ENCODE results near the gene CLCNKA. TPM values are rescaled to one million over a fixed set of nuclear protein-coding genes. Genes with fewer than 3 reads are reported as not detected.
A peak's percentile ranks its signal among the peaks of the same experiment; 100 is the strongest.
"Not testable (repeated sequence)": the region's sequence is repeated elsewhere in the genome, so short reads cannot be mapped to it uniquely, and the experiment has no call there.

CLCNKA gene
- total RNA-seq, 2 donors from 2014 or later = 2.1 to 4.0 TPM

DNA sequence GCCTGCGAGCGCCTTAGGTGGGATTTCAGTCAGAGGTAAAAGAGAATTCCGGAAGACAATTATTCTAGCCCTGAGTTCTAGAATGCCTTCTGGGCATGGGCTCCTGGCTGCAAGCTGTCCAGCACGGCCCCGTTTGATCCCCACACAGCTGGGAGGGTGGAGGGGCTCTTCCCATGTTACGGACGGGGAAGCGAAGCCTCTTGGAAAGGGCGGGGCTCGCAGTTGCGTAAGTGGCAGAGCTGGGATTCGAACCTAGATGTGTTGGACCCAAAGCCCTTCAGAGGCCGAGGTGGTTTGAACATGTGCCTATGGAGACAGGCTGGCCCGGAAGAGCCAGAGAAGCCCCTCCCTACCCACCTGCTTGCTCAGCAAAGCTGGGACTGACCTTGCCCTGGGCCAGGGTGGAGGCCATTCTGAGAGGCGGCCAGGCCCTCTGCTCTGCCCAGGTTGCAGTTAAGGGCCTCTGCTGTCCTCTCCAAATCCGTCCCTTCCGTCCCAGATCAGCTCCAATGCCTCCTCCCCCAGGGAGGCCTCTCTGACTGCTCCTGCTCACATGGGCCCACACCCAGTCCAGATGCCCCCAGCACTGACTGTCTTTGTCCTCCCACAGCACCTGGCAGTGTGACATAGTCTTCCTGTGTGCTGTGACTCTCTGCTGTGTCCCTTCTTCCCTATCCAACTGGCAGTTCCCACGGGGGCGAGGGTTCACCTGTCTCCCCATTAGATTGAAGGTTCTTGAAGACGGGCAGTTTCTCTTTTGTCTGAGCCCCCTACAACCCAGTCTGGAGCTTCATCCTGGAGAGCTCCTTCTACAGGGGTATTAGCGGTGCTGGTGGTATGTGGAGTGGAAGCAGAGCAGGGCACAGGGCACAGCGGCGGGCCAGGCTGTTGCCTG lies 2.8 kb upstream of the CLCNKA start:
- H3K27me3 ChIP-seq = no peaks in the 10 kb centered on the region
- peak overlapping the region in 2 of 4 donors; percentile 65 to 66 for H3K27ac ChIP-seq
- DNase-seq (no peak), ATAC-seq (no peak)
- TF ChIP-seq POLR2A (IDR thresholded peaks at IDR 0.05) = no peak
- intact Hi-C loops (cut with DNase I) = no loop called here
- no peak overlapping the region for H3K4me3 ChIP-seq
- H3K9me3 ChIP-seq = no peaks in the 10 kb centered on the region
- no peaks in the 10 kb centered on the region for H3K36me3 ChIP-seq (replicated peaks in 1 of 2; ENCODE audit: insufficient read depth in 1 of 2, low read depth in 2 of 2)
- peaks cover 50% of the 10 kb centered on the region for H3K4me1 ChIP-seq
- 81% methylated on average over 12 to 23 of the region's 23 CpGs for WGBS, 2 donors

DNA sequence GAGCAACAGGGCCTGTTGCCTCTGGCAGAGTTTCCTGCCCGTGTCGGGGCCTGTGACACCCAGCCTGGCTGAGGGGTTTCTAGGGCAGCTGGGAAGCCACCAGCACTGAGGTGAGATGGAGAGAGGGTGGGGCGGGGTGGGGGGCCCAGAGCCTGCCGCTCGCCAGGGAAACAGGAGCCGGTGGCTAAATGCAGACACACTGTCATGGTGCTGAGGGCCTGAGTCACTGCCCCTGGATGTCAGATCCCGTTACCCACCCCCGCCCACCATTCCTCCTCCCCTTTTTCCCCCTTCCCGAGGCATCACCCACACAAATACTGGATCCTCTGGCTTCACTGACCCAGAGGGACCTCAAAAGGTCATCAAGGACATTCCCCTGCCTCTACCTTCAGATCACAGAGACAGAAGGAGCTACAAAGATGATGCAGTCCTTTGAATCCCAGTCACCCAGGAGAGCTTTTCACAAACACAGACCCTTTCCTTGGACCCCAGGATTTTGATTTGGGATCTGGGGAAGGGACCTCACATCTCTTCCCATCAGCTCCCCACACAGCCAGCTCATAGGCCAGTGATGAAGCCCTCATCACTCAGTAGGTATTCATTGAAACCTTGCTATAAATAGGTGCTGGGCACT lies 2.1 kb upstream of the CLCNKA start:
- no peaks in the 10 kb centered on the region for H3K9me3 ChIP-seq
- no peak overlapping the region for H3K27ac ChIP-seq
- H3K27me3 ChIP-seq = no peaks in the 10 kb centered on the region
- peaks cover 43% of the 10 kb centered on the region for H3K4me1 ChIP-seq
- DNase-seq (no peak), ATAC-seq (no peak)
- WGBS, 2 donors = 77 to 100% methylated on average over 2 to 8 of the region's 9 CpGs
- TF ChIP-seq, protein P1, sequence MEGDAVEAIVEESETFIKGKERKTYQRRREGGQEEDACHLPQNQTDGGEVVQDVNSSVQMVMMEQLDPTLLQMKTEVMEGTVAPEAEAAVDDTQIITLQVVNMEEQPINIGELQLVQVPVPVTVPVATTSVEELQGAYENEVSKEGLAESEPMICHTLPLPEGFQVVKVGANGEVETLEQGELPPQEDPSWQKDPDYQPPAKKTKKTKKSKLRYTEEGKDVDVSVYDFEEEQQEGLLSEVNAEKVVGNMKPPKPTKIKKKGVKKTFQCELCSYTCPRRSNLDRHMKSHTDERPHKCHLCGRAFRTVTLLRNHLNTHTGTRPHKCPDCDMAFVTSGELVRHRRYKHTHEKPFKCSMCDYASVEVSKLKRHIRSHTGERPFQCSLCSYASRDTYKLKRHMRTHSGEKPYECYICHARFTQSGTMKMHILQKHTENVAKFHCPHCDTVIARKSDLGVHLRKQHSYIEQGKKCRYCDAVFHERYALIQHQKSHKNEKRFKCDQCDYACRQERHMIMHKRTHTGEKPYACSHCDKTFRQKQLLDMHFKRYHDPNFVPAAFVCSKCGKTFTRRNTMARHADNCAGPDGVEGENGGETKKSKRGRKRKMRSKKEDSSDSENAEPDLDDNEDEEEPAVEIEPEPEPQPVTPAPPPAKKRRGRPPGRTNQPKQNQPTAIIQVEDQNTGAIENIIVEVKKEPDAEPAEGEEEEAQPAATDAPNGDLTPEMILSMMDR (IDR thresholded peaks at IDR 0.05) = no peak
- no peak for TF ChIP-seq POLR2A (IDR thresholded peaks at IDR 0.05)
- no peak overlapping the region for H3K4me3 ChIP-seq
- no peaks in the 10 kb centered on the region for H3K36me3 ChIP-seq (replicated peaks in 1 of 2; ENCODE audit: insufficient read depth in 1 of 2, low read depth in 2 of 2)
- intact Hi-C loops (cut with DNase I) = no loop called here

DNA sequence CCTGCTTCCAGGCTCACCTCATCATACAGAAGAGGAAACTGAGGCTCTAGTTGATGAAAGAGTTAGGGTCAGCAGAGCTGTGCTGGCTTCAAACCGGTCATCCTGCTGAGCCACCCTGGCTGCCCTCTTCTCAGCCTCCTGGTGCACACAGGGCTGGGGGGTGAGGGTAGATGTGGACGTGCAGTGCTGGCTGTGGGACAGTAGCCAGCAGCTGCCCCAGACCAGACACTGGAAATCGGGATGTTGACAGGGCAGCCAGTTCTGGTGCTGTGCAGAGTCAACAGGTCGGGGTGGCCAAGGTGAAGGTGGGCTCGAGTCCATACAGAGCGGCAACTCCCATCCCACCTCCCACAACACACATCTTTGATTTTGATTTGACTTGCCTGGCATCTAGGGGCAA lies 1.5 kb upstream of the CLCNKA start:
- Histone ChIP-seq H3K27ac (no peak overlapping the region), H3K4me1 (peaks cover 38% of the 10 kb centered on the region), H3K27me3 (no peaks in the 10 kb centered on the region), H3K4me3 (no peak overlapping the region), H3K36me3 (replicated peaks in 1 of 2; ENCODE audit: insufficient read depth in 1 of 2, low read depth in 2 of 2) (no peaks in the 10 kb centered on the region), H3K9me3 (no peaks in the 10 kb centered on the region)
- 80 to 92% methylated on average over 2 to 5 of the region's 6 CpGs for WGBS, 2 donors
- DNase-seq = no peak
- intact Hi-C loops (cut with DNase I) = no loop called here
- TF ChIP-seq, protein P1 (IDR thresholded peaks at IDR 0.05) = no peak
- no peak for TF ChIP-seq POLR2A (IDR thresholded peaks at IDR 0.05)
- ATAC-seq = no peak

DNA sequence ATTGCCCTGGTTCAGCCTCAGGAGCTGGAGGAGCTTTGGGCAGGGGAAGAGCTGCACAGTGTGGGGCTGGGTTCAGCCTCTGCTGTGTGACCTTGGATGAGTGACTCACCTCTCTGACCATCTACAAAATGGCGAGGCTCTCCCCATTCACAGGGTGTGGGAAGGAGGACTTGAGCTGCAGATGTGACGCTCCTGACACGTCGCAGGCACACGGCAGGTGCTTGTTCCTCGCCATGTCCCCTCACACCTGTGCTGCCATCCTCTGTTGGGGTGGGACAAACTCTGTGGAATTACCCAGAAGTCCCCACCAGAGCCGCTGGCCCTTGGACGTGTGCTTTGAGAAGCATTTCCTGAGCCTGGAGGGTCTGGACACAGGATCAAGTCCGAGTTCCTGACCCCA lies 958 bp upstream of the CLCNKA start:
- ATAC-seq; H3K9me3 ChIP-seq; H3K4me3 ChIP-seq; H3K36me3 ChIP-seq (replicated peaks in 1 of 2; ENCODE audit: insufficient read depth in 1 of 2, low read depth in 2 of 2); H3K27me3 ChIP-seq; DNase-seq; intact Hi-C loops (cut with DNase I): not testable (repeated sequence)
- peaks cover 38% of the 10 kb centered on the region for H3K4me1 ChIP-seq
- peak overlapping the region in 1 of 4 donors; percentile 8 for H3K27ac ChIP-seq
- WGBS, 2 donors = 71 to 100% methylated on average over 1 to 8 of the region's 9 CpGs

DNA sequence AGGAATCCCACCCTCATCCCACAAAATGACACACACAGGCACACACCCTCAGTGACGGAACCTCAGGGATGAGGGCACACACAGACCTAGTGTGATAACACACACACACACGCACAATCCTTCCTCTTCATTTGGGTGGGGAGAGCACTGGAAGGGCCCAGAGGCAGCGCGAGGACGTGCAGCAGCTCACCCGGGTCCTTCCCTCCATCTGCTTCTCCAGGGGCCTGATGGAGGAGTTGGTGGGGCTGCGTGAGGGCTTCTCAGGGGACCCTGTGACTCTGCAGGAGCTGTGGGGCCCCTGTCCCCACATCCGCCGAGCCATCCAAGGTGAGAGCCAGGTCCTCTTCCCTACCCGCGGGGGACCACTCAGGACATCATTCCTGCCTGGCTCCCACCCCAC lies 557 bp downstream of the CLCNKA start:
- no peaks in the 10 kb centered on the region for H3K36me3 ChIP-seq (replicated peaks in 1 of 2; ENCODE audit: insufficient read depth in 1 of 2, low read depth in 2 of 2)
- H3K4me1 ChIP-seq = peaks cover 41% of the 10 kb centered on the region
- no peaks in the 10 kb centered on the region for H3K27me3 ChIP-seq
- no peak for DNase-seq
- no peak for ATAC-seq
- intact Hi-C loops (cut with DNase I) = no loop called here
- H3K27ac ChIP-seq = no peak overlapping the region
- H3K9me3 ChIP-seq = no peaks in the 10 kb centered on the region
- TF ChIP-seq, protein P1 (IDR thresholded peaks at IDR 0.05) = no peak
- TF ChIP-seq POLR2A (IDR thresholded peaks at IDR 0.05) = no peak
- WGBS, 2 donors = 72 to 76% methylated on average over 2 to 9 of the region's 11 CpGs
- no peak overlapping the region for H3K4me3 ChIP-seq

All from body of pancreas (tissue), 4 donors.